HCT116 (cell line): ENCODE results near the gene PLEKHA6. TPM values are rescaled to one million over a fixed set of nuclear protein-coding genes. Genes with fewer than 3 reads are reported as not detected.

Experiments used
- ATAC-seq: fragments of 200-7000 bp; cut with Tn5 transposase; 2 replicates; pipeline ENCODE4 v1.9.1; 2020; ENCODE audit warnings: mild to moderate bottlenecking, moderate library complexity
- BruUV-seq: library from RNA; stranded (reverse); fragments of 400-500 nt; replicated peaks from 2 replicates; lab custom pipeline; 2021; lab: Mats Ljungman, UMichigan
- CTCF ChIA-PET: fragments of 300-600 bp; sonication (Branson Sonifier 250); formaldehyde crosslinking; loops from one replicate; lab custom pipeline; 2021; ENCODE audit warnings: antibody characterized with exemption; lab: Charles Lee
- POLR2A ChIA-PET: fragments of 300-600, 350-600 bp; sonication (Branson Sonifier 250); formaldehyde crosslinking; loops from one replicate; lab custom pipeline; 2021; ENCODE audit warnings: antibody characterized with exemption; lab: Charles Lee
- RAD21 ChIA-PET, 2 experiments: fragments of 300-600 bp; sonication (Branson Sonifier 250); formaldehyde crosslinking; loops; one replicate each; lab custom pipeline; 2023; ENCODE audit warnings: low total read pairs in 2 of 2; ENCODE audit not compliant: uncharacterized antibody in 2 of 2, unreplicated experiment in 2 of 2, low non-redundant PET in 1 of 2; lab: Charles Lee
- DNase-seq: peaks from one replicate; pipeline ENCODE4 v3.0.0-alpha.2; 2010; ENCODE audit warnings: low read depth, low spot score
- H2AFZ ChIP-seq: fragments of 200-600 bp; shearing (Covaris generic), sonication (generic); 2 replicates; pipeline ENCODE4 v1.6.1; 2017; ENCODE audit warnings: low read depth, mixed run types, mixed read lengths, antibody characterized with exemption, low read length; ENCODE audit not compliant: poor library complexity, severe bottlenecking
- H3K27ac ChIP-seq: 2 replicates; pipeline ENCODE4 v1.5.1; 2012; ENCODE audit warnings: low read depth, low read length
- H3K27me3 ChIP-seq: fragments of 200-600 bp; sonication (generic); 2 replicates; pipeline ENCODE4 v1.6.1; 2016; ENCODE audit warnings: mixed run types, low read length, mixed read lengths; ENCODE audit not compliant: insufficient read depth
- H3K36me3 ChIP-seq, 2 experiments: fragments of 200-500 bp in 1 of 2; fragments of 200-600 bp in 1 of 2; sonication (Bioruptor generic) in 1 of 2; sonication (generic) in 1 of 2; 2 replicates each; pipeline versions ENCODE4 v1.5.1 to v1.6.1; 2014 to 2016; ENCODE audit warnings: low read length in 2 of 2, inconsistent platforms in 1 of 2, mixed read lengths in 1 of 2, mixed run types in 1 of 2; ENCODE audit not compliant: insufficient read depth in 2 of 2, control insufficient read depth in 1 of 2
- H3K4me1 ChIP-seq, 2 experiments: fragments of 200-600 bp in 1 of 2; sonication (generic) in 1 of 2; 2 replicates each; pipeline versions ENCODE4 v1.5.1 to v1.6.1; 2012 to 2017; ENCODE audit warnings: low read length in 2 of 2, inconsistent platforms in 1 of 2, mild to moderate bottlenecking in 1 of 2, mixed read lengths in 1 of 2, mixed run types in 1 of 2, moderate library complexity in 1 of 2; ENCODE audit not compliant: insufficient read depth in 2 of 2, control insufficient read depth in 1 of 2
- H3K4me2 ChIP-seq: fragments of 200-600 bp; sonication (generic); 2 replicates; pipeline ENCODE4 v1.6.1; 2017; ENCODE audit warnings: mixed run types, low read length, mixed read lengths
- H3K4me3 ChIP-seq, 2 experiments: fragments of 200-600 bp in 1 of 2; sonication (generic) in 1 of 2; replicated peaks in 1 of 2; 2 replicates each; pipeline ENCODE4 v1.5.1; 2011 to 2016; ENCODE audit warnings: low read length in 2 of 2, control low read depth in 1 of 2, low read depth in 1 of 2, mild to moderate bottlenecking in 1 of 2, mixed read lengths in 1 of 2, mixed run types in 1 of 2
- H3K79me2 ChIP-seq: fragments of 200-600 bp; sonication (generic); 2 replicates; pipeline ENCODE4 v1.6.1; 2017; ENCODE audit warnings: mild to moderate bottlenecking, mixed run types, low read length, moderate library complexity, mixed read lengths; ENCODE audit not compliant: insufficient read depth
- H3K9ac ChIP-seq: fragments of 200-600 bp; sonication (generic); 2 replicates; pipeline ENCODE4 v1.6.1; 2016; ENCODE audit warnings: low read length, mixed read lengths
- H3K9me2 ChIP-seq: fragments of 200-600 bp; sonication (generic), shearing (Covaris generic); 2 replicates; pipeline ENCODE4 v1.6.1; 2017; ENCODE audit warnings: mixed run types, mild to moderate bottlenecking, moderate library complexity; ENCODE audit not compliant: insufficient read depth
- H3K9me3 ChIP-seq, 2 experiments: fragments of 200-500 bp in 1 of 2; fragments of 200-600 bp in 1 of 2; sonication (Bioruptor generic) in 1 of 2; sonication (generic) in 1 of 2; 2 replicates each; pipeline ENCODE4 v1.6.1; 2014 to 2017; ENCODE audit warnings: low read length in 2 of 2, mixed read lengths in 2 of 2, inconsistent platforms in 1 of 2, low read depth in 1 of 2, mild to moderate bottlenecking in 1 of 2, mixed run types in 1 of 2, moderate library complexity in 1 of 2; ENCODE audit not compliant: control insufficient read depth in 1 of 2, insufficient read depth in 1 of 2
- H4K20me1 ChIP-seq: fragments of 200-600 bp; sonication (generic), shearing (Covaris generic); 2 replicates; pipeline ENCODE4 v1.6.1; 2017; ENCODE audit warnings: mixed run types, mild to moderate bottlenecking, moderate library complexity; ENCODE audit not compliant: insufficient read depth
- ATF3 ChIP-seq: IDR thresholded peaks from 2 replicates; pipeline ENCODE4 v1.6.1; 2012
- CBX3 ChIP-seq: IDR thresholded peaks from 2 replicates; pipeline ENCODE4 v1.6.1; 2012; ENCODE audit warnings: low read depth
- CEBPB ChIP-seq: IDR thresholded peaks from 2 replicates; pipeline ENCODE4 v1.6.1; 2012; ENCODE audit warnings: low read depth
- CTCF ChIP-seq, 3 experiments: fragments of 200-600 bp in 1 of 3; sonication (generic) in 1 of 3; IDR thresholded peaks in 2 of 3; conservative IDR thresholded peaks in 1 of 3; 2 replicates each; pipeline ENCODE4 v1.5.1; 2012 to 2017; ENCODE audit warnings: low read depth in 2 of 3, low read length in 2 of 3, antibody characterized with exemption in 1 of 3, borderline replicate concordance in 1 of 3, control low read depth in 1 of 3, mild to moderate bottlenecking in 1 of 3, mixed read lengths in 1 of 3, mixed run types in 1 of 3, moderate library complexity in 1 of 3; ENCODE audit not compliant: insufficient read depth in 1 of 3
- EZH2 ChIP-seq: fragments of 200-600 bp; sonication (generic); IDR thresholded peaks from 2 replicates; pipeline ENCODE4 v1.6.1; 2017; ENCODE audit warnings: antibody characterized with exemption, mixed run types
- EZH2phosphoT487 ChIP-seq: fragments of 200-600 bp; IDR thresholded peaks from 2 replicates; pipeline ENCODE4 v1.6.1; 2018; ENCODE audit warnings: antibody characterized with exemption, borderline replicate concordance
- FOSL1 ChIP-seq: IDR thresholded peaks from 2 replicates; pipeline ENCODE4 v1.6.1; 2012; ENCODE audit warnings: low read depth
- SP1 ChIP-seq: IDR thresholded peaks from 2 replicates; pipeline ENCODE4 v1.6.1; 2012; ENCODE audit warnings: low read depth
- YY1 ChIP-seq: IDR thresholded peaks from 2 replicates; pipeline ENCODE4 v1.6.1; 2011; ENCODE audit warnings: low read length, low read depth, moderate library complexity, mild to moderate bottlenecking; ENCODE audit not compliant: insufficient replicate concordance; ENCODE audit errors: extremely low read depth
- ZNF274 ChIP-seq: fragments of 200-500 bp; sonication (Bioruptor generic); IDR thresholded peaks from 2 replicates; pipeline ENCODE4 v1.6.1; 2014; ENCODE audit warnings: mild to moderate bottlenecking, low read depth, low read length, inconsistent platforms
- intact Hi-C: fragments of 100-400 bp; cut with micrococcal nuclease; formaldehyde crosslinking; loops from 2 replicates; pipeline ENCODE4 v1.10.0; 2022
- total RNA-seq: library from RNA; stranded (reverse); gene quantifications from one replicate; pipeline ENCODE4 v1.2.1, GENCODE V29; 2021; ENCODE audit not compliant: unreplicated experiment
- TF ChIP-seq, protein P1 (sequence below): IDR thresholded peaks from 2 replicates; pipeline ENCODE4 v1.6.1; 2011; ENCODE audit warnings: mild to moderate bottlenecking, low read length, moderate library complexity; ENCODE audit not compliant: insufficient replicate concordance; ENCODE audit errors: extremely low read depth

Gene PLEKHA6
- total RNA-seq, 1 experiment from 2014 or later = 13.1 TPM

- BruUV-seq = no TSS peak
- RAD21 ChIA-PET = no interaction called here
- intact Hi-C loops = no loop called here
Observed at GRCh38 chr1:204250428-204251030, 109.2 kb downstream of the PLEKHA6 start.

More at GRCh38 chr1:204250428-204251030, 109.2 kb downstream of the PLEKHA6 start:
- no peak overlapping the region for H3K27ac ChIP-seq
- TF ChIP-seq CTCF (IDR thresholded peaks at IDR 0.05 in 2 of 3, conservative IDR thresholded peaks at IDR 0.05 in 1 of 3; ENCODE audit: borderline replicate concordance in 1 of 3, insufficient read depth in 1 of 3, low read depth in 2 of 3, low read length in 2 of 3) (no peak), EZH2phosphoT487 (no peak), CBX3 (no peak), EZH2 (no peak), CEBPB (no peak), ATF3 (no peak), SP1 (no peak), ZNF274 (no peak), YY1 (no peak), FOSL1 (no peak)
- TF ChIP-seq, protein P1, sequence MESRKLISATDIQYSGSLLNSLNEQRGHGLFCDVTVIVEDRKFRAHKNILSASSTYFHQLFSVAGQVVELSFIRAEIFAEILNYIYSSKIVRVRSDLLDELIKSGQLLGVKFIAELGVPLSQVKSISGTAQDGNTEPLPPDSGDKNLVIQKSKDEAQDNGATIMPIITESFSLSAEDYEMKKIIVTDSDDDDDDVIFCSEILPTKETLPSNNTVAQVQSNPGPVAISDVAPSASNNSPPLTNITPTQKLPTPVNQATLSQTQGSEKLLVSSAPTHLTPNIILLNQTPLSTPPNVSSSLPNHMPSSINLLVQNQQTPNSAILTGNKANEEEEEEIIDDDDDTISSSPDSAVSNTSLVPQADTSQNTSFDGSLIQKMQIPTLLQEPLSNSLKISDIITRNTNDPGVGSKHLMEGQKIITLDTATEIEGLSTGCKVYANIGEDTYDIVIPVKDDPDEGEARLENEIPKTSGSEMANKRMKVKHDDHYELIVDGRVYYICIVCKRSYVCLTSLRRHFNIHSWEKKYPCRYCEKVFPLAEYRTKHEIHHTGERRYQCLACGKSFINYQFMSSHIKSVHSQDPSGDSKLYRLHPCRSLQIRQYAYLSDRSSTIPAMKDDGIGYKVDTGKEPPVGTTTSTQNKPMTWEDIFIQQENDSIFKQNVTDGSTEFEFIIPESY = no peak
- H3K36me3 ChIP-seq = no peaks in the 10 kb centered on the region
- no peak overlapping the region for H3K9ac ChIP-seq
- H3K9me3 ChIP-seq = no peaks in the 10 kb centered on the region
- ChIA-PET POLR2A (no interaction called here), CTCF (no interaction called here)
- H2AFZ ChIP-seq = no peak overlapping the region
- H3K27me3 ChIP-seq = no peaks in the 10 kb centered on the region
- H3K4me1 ChIP-seq = no peaks in the 10 kb centered on the region
- H3K4me3 ChIP-seq = no peak overlapping the region
- no peak overlapping the region for H3K4me2 ChIP-seq
- H3K79me2 ChIP-seq = no peaks in the 10 kb centered on the region
- no peaks in the 10 kb centered on the region for H3K9me2 ChIP-seq
- no peak for ATAC-seq
- DNase-seq = no peak
- H4K20me1 ChIP-seq = no peaks in the 10 kb centered on the region
